ENCODE data around the gene UBAC2. TPM values are rescaled to one million over a fixed set of nuclear protein-coding genes. Genes with fewer than 3 reads are reported as not detected.

UBAC2 gene
- total RNA-seq, 4 donors from 2014 or later: 67.3 to 111 (median 93.8) TPM

- Histone ChIP-seq H3K27ac (no peak overlapping the region), H3K4me1 (no peaks in the 10 kb centered on the region), H3K27me3 (no peaks in the 10 kb centered on the region), H3K36me3 (no peaks in the 10 kb centered on the region), H3K4me3 (no peak overlapping the region), H3K9me3 (no peaks in the 10 kb centered on the region)
- TF ChIP-seq POLR2AphosphoS5 (IDR thresholded peaks at IDR 0.05) (no peak), EP300 (IDR thresholded peaks at IDR 0.05) (no peak), POLR2A (IDR thresholded peaks at IDR 0.05) (no peak), CTCF (IDR thresholded peaks at IDR 0.05) (no peak)
- DNase-seq (ENCODE audit: low spot score in 2 of 2): no peak
- WGBS: 88% methylated on average over 13 of the region's 13 CpGs
These were observed 37.9 kb upstream of the UBAC2 start for GRCh38 chr13:99162567-99163361.

GRCh38 chr13:99164226-99164625 is 36.4 kb upstream of the UBAC2 start:
- Histone ChIP-seq H3K36me3 (no peaks in the 10 kb centered on the region), H3K27me3 (no peaks in the 10 kb centered on the region), H3K27ac (no peak overlapping the region), H3K9me3 (no peaks in the 10 kb centered on the region), H3K4me1 (no peaks in the 10 kb centered on the region), H3K4me3 (no peak overlapping the region)
- no peak for DNase-seq (ENCODE audit: low spot score in 2 of 2)
- TF ChIP-seq EP300 (IDR thresholded peaks at IDR 0.05) (no peak), POLR2AphosphoS5 (IDR thresholded peaks at IDR 0.05) (no peak), POLR2A (IDR thresholded peaks at IDR 0.05) (no peak), CTCF (IDR thresholded peaks at IDR 0.05) (no peak)
- WGBS: 73% methylated on average over 5 of the region's 5 CpGs

GRCh38 chr13:99165753-99166587 is 34.7 kb upstream of the UBAC2 start:
- no peak overlapping the region for H3K4me3 ChIP-seq
- no peaks in the 10 kb centered on the region for H3K4me1 ChIP-seq
- H3K36me3 ChIP-seq: no peaks in the 10 kb centered on the region
- H3K27me3 ChIP-seq: no peaks in the 10 kb centered on the region
- 88% methylated on average over 5 of the region's 5 CpGs for WGBS
- no peaks in the 10 kb centered on the region for H3K9me3 ChIP-seq
- DNase-seq (ENCODE audit: low spot score in 2 of 2): no peak
- TF ChIP-seq POLR2AphosphoS5 (IDR thresholded peaks at IDR 0.05) (no peak), CTCF (IDR thresholded peaks at IDR 0.05) (no peak), POLR2A (IDR thresholded peaks at IDR 0.05) (no peak), EP300 (IDR thresholded peaks at IDR 0.05) (no peak)
- no peak overlapping the region for H3K27ac ChIP-seq

GRCh38 chr13:99172951-99173350 is 27.7 kb upstream of the UBAC2 start:
- DNase-seq (ENCODE audit: low spot score in 2 of 2): no peak
- Histone ChIP-seq H3K36me3 (no peaks in the 10 kb centered on the region), H3K27ac (no peak overlapping the region), H3K9me3 (no peaks in the 10 kb centered on the region), H3K27me3 (no peaks in the 10 kb centered on the region), H3K4me1 (peaks cover 4% of the 10 kb centered on the region), H3K4me3 (no peak overlapping the region)
- no peak for TF ChIP-seq POLR2A (IDR thresholded peaks at IDR 0.05)
- no peak for TF ChIP-seq EP300 (IDR thresholded peaks at IDR 0.05)
- TF ChIP-seq POLR2AphosphoS5 (IDR thresholded peaks at IDR 0.05): no peak
- 78% methylated on average over 14 of the region's 18 CpGs for WGBS

- Histone ChIP-seq H3K4me3 (no peak overlapping the region), H3K36me3 (no peaks in the 10 kb centered on the region), H3K27me3 (no peaks in the 10 kb centered on the region), H3K27ac (no peak overlapping the region), H3K4me1 (peaks cover 8% of the 10 kb centered on the region), H3K9me3 (no peaks in the 10 kb centered on the region)
- WGBS: 80% methylated on average over 3 of the region's 3 CpGs
- DNase-seq (ENCODE audit: low spot score in 2 of 2): no peak
- TF ChIP-seq CTCF (IDR thresholded peaks at IDR 0.05) (no peak), EP300 (IDR thresholded peaks at IDR 0.05) (no peak), POLR2A (IDR thresholded peaks at IDR 0.05) (no peak), POLR2AphosphoS5 (IDR thresholded peaks at IDR 0.05) (no peak)
These were observed 27.0 kb upstream of the UBAC2 start for GRCh38 chr13:99173606-99174005.

All from suprapubic skin (tissue), 4 donors.